Activated T-helper 17 cell treated with anti-CD3 and anti-CD28 coated beads, Interleukin-2, amount 50 U/mL, for 72 hours (primary cell): ENCODE measurements around the gene METTL22. TPM values are rescaled to one million over a fixed set of nuclear protein-coding genes. Genes with fewer than 3 reads are reported as not detected.

Experiments used
- total RNA-seq, 2 donors: library from RNA; stranded (reverse); gene quantifications; one replicate each; pipeline ENCODE4 v1.2.3, GENCODE V29; 2022

Gene METTL22
- total RNA-seq, 2 donors from 2014 or later = 28.7 to 40.6 TPM

Other genes with a start within 250 kb of the METTL22 start
- not detected for gene TMEM114, start 31.2 kb upstream of the METTL22 start, total RNA-seq
- 10 to 100 TPM in 1 of 2 donors, 1 to 10 TPM in 1; 4.8 to 10.4 TPM for gene ABAT, start 52.9 kb downstream of the METTL22 start, total RNA-seq
- 10 to 100 TPM; 14.2 to 15.4 TPM for gene TMEM186, start 175.9 kb downstream of the METTL22 start, total RNA-seq
- gene PMM2, start 176.1 kb downstream of the METTL22 start, total RNA-seq = 10 to 100 TPM; 33.0 to 59.1 TPM
- 100 to 1,000 TPM in 1 of 2 donors, 10 to 100 TPM in 1; 98.6 to 115 TPM for gene CARHSP1, start 247.3 kb downstream of the METTL22 start, total RNA-seq